ENCODE measurements around the gene IL11RA. TPM values are rescaled to one million over a fixed set of nuclear protein-coding genes. Genes with fewer than 3 reads are reported as not detected.

The IL11RA gene
- polyA plus RNA-seq, 12 donors: 75.0 to 183 (median 124) TPM; not detected in 1

Other genes with a start within 250 kb of the IL11RA start
- gene FAM219A, start 193.6 kb upstream of the IL11RA start, polyA plus RNA-seq (ENCODE audit: insufficient read length in 12 of 12): 10 to 100 TPM in 11 of 12 donors, not detected in 1; 10.3 to 16.4 (median 12.0) TPM
- gene DNAI1, start 193.4 kb upstream of the IL11RA start, polyA plus RNA-seq (ENCODE audit: insufficient read length in 12 of 12): under 1 TPM in 2 of 12 donors, not detected in 10; 0.25 to 0.28 TPM
- 1 to 10 TPM in 10 of 12 donors, not detected in 2; 2.0 to 7.2 (median 3.3) TPM for gene ENHO, start 129.2 kb upstream of the IL11RA start, polyA plus RNA-seq (ENCODE audit: insufficient read length in 12 of 12)
- 10 to 100 TPM in 11 of 12 donors, not detected in 1; 32.6 to 79.2 (median 56.4) TPM for gene CNTFR, start 62.5 kb upstream of the IL11RA start, polyA plus RNA-seq (ENCODE audit: insufficient read length in 12 of 12)
- 10 to 100 TPM in 11 of 12 donors, not detected in 1; 11.1 to 27.4 (median 17.9) TPM for gene RPP25L, start 40.1 kb upstream of the IL11RA start, polyA plus RNA-seq (ENCODE audit: insufficient read length in 12 of 12)
- gene DCTN3, start 31.7 kb upstream of the IL11RA start, polyA plus RNA-seq (ENCODE audit: insufficient read length in 12 of 12): 10 to 100 TPM in 11 of 12 donors, not detected in 1; 59.1 to 95.8 (median 62.5) TPM
- gene ARID3C, start 23.1 kb upstream of the IL11RA start, polyA plus RNA-seq (ENCODE audit: insufficient read length in 12 of 12): under 1 TPM in 4 of 12 donors, not detected in 8; 0.08 to 0.18 (median 0.11) TPM
- gene SIGMAR1, start 14.4 kb upstream of the IL11RA start, polyA plus RNA-seq (ENCODE audit: insufficient read length in 12 of 12): 10 to 100 TPM in 11 of 12 donors, not detected in 1; 37.0 to 60.3 (median 45.3) TPM
- gene GALT, start 5.5 kb upstream of the IL11RA start, polyA plus RNA-seq (ENCODE audit: insufficient read length in 12 of 12): 10 to 100 TPM in 11 of 12 donors, not detected in 1; 27.3 to 55.5 (median 38.8) TPM
- 1 to 10 TPM in 1 of 12 donors, under 1 TPM in 8, not detected in 3; 0.17 to 1.3 (median 0.53) TPM for gene CCL27, start 10.5 kb downstream of the IL11RA start, polyA plus RNA-seq (ENCODE audit: insufficient read length in 12 of 12)
- gene CCL19, start 39.1 kb downstream of the IL11RA start, polyA plus RNA-seq (ENCODE audit: insufficient read length in 12 of 12): 100 to 1,000 TPM in 1 of 12 donors, 10 to 100 TPM in 1, 1 to 10 TPM in 1, under 1 TPM in 3, not detected in 6; 0.17 to 117 (median 3.1) TPM
- gene CCL21, start 58.0 kb downstream of the IL11RA start, polyA plus RNA-seq (ENCODE audit: insufficient read length in 12 of 12): 100 to 1,000 TPM in 1 of 12 donors, 10 to 100 TPM in 8, 1 to 10 TPM in 2, not detected in 1; 7.5 to 268 (median 11.4) TPM